Activated CD8-positive, alpha-beta memory T cell treated with anti-CD3 and anti-CD28 coated beads for 1 hour (primary cell): ENCODE measurements around the gene CCDC3.
"Not testable (repeated sequence)": the region's sequence is repeated elsewhere in the genome, so short reads cannot be mapped to it uniquely, and the experiment has no call there.

Experiments
- DNase-seq, 2 donors: peaks; one replicate each; pipeline ENCODE4 v3.0.0-alpha.2; 2020; ENCODE audit warnings: low read depth in 1 of 2; ENCODE audit errors: extremely low read depth in 1 of 2

Gene CCDC3

GRCh38 chr10:12896251-12896650 is 105.3 kb downstream of the CCDC3 start:
- DNase-seq, result no peak

GRCh38 chr10:12892924-12893323 is 108.6 kb downstream of the CCDC3 start:
- no peak for DNase-seq

- DNase-seq, result no peak
Measured at GRCh38 chr10:12890958-12891357, 110.6 kb downstream of the CCDC3 start.

GRCh38 chr10:12888470-12888869 is 113.0 kb downstream of the CCDC3 start:
- DNase-seq, result no peak

- DNase-seq, result no peak
Measured at GRCh38 chr10:12887780-12888179, 113.7 kb downstream of the CCDC3 start.

GRCh38 chr10:12884851-12885250 is 116.7 kb downstream of the CCDC3 start:
- no peak for DNase-seq

GRCh38 chr10:12880423-12880822 is 121.1 kb downstream of the CCDC3 start:
- no peak for DNase-seq

- DNase-seq, result no peak
Measured at GRCh38 chr10:12877150-12877549, 124.4 kb downstream of the CCDC3 start.

GRCh38 chr10:12876266-12876665 is 125.2 kb downstream of the CCDC3 start:
- DNase-seq, result no peak

- no peak for DNase-seq
Measured at GRCh38 chr10:12875100-12875499, 126.4 kb downstream of the CCDC3 start.

- DNase-seq, result no peak
Measured at GRCh38 chr10:12874501-12874900, 127.0 kb downstream of the CCDC3 start.

GRCh38 chr10:12873172-12873571 is 128.3 kb downstream of the CCDC3 start:
- no peak for DNase-seq

- DNase-seq, result no peak
Measured at GRCh38 chr10:12872577-12872976, 128.9 kb downstream of the CCDC3 start.

- DNase-seq, result no peak
Measured at GRCh38 chr10:12869427-12869826, 132.1 kb downstream of the CCDC3 start.

- no peak for DNase-seq
Measured at GRCh38 chr10:12868229-12868628, 133.3 kb downstream of the CCDC3 start.

- DNase-seq, result not testable (repeated sequence)
Measured at GRCh38 chr10:12865515-12865914, 136.0 kb downstream of the CCDC3 start.

- no peak for DNase-seq
Measured at GRCh38 chr10:12862459-12862858, 139.1 kb downstream of the CCDC3 start.

- no peak for DNase-seq
Measured at GRCh38 chr10:12854988-12855387, 146.5 kb downstream of the CCDC3 start.

- no peak for DNase-seq
Measured at GRCh38 chr10:12852687-12853086, 148.8 kb downstream of the CCDC3 start.

- DNase-seq, result no peak
Measured at GRCh38 chr10:12849319-12850181, 152.0 kb downstream of the CCDC3 start.

GRCh38 chr10:12848439-12849173 is 152.9 kb downstream of the CCDC3 start:
- no peak for DNase-seq

- no peak for DNase-seq
Measured at GRCh38 chr10:12847361-12847975, 154.0 kb downstream of the CCDC3 start.
